GM19023 (cell line): Measurements from ENCODE around the gene RMI2.

Experiments
- ATAC-seq: cut with Tn5 transposase; IDR thresholded peaks from one replicate; pipeline ENCODE4 v1.9.1; 2021; ENCODE audit warnings: mild to moderate bottlenecking, moderate library complexity; ENCODE audit not compliant: unreplicated experiment

RMI2 gene

GRCh38 chr16:11379420-11379819, 34.2 kb downstream of the RMI2 start:
- peak; percentile 84 for ATAC-seq

- no peak for ATAC-seq
Measured at GRCh38 chr16:11380836-11381235, 35.6 kb downstream of the RMI2 start.

- ATAC-seq, result no peak
Measured at GRCh38 chr16:11383481-11384183, 38.4 kb downstream of the RMI2 start.

DNA sequence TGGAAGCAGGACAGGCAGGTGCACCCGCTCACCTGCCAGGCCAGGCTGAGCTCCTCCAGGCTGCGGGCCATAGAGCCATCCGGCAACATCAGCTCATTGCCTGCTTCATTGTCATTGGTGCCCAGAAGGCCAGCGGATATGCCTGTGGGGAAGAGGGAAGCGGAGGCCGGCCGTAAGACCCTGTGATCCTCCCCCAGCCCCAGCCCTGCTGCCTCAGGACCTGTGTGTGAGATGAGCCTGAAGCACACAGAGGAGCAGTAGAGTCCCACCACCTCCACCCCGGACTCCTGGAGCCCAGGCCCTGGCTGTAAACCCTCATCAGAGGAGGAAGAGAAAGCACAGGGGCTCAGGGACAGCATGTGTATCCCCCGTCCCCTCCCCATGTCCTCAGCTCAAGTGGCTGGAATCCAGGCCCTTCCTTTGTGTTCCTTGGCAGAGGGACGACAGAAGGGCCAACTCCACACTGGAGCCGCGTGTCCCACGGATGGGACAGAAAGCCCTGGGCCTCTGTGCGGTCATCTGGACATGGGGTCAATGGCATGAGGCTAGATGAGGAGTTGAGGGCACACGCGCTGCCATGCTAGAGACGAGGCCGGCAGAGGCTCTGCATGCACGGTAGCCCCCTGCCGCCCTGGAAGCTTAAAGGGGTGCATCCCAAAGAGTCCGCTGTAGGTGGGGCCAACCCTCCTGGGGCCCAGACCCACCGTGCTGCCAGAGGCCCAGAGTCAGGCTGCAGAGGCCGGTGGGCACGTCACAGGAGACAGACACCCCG, 39.1 kb downstream of the RMI2 start:
- ATAC-seq, result no peak

- no peak for ATAC-seq
Measured at GRCh38 chr16:11384956-11385586, 39.8 kb downstream of the RMI2 start.

- ATAC-seq, result no peak
Measured at GRCh38 chr16:11386054-11386680, 40.9 kb downstream of the RMI2 start.

DNA sequence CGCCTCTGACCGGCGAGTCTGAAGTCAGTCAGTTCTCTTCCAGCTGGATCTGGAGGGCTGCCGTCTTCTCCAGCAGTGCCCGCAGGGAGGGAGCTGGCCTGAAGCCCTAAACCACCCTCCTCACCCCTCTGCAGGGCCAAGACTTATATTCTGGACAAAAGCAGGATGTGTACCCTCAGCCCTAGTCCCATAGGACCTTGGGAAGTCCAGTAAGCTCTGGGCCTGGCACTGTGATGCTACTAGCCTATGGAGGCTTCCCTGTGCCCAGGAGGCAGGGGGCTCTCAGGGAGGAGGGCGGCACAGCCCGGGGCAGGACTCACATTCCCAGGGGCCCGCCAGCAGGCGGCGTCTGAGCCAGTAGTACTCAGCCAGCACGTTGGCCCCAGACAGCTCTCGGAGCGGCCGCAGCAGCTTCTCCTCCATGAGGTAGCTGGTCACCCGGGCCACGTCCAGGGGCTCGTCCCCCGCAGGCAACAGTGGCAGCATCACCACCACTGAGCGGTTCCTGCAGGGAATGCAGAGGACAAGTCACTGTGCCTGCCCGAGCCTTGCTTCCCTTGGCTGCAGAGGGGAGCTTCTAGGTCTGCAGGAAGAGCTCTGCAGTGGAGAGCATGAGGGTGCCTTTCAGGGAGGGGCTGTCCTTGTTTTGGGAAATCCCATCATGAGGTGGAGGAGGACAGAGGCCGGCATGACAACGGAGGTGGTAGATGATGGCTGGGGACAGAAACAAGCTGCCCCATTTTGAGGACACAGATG, 41.7 kb downstream of the RMI2 start:
- no peak for ATAC-seq

DNA sequence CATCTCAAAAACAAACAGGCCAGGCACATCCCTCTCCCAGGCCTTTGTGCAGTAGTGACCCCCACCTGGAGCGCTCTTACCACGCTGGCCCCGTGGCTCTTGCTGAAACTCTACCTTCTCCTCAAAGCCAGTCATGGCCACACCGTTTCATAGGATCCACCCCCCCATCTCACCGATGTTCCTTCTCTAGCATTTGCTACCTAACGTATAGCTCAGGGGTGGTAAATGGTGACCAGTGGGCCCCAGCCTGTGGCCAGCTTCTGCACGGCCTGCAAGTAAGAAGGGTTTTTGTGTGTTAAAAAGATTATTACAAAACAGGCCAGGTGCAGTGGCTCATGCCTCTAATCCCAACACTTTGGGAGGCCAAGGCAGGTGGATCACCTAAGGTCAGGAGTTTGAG, 43.8 kb downstream of the RMI2 start:
- no peak for ATAC-seq

GRCh38 chr16:11389631-11390565, 44.6 kb downstream of the RMI2 start:
- ATAC-seq, result no peak

- no peak for ATAC-seq
Measured at GRCh38 chr16:11390573-11391495, 45.6 kb downstream of the RMI2 start.

DNA sequence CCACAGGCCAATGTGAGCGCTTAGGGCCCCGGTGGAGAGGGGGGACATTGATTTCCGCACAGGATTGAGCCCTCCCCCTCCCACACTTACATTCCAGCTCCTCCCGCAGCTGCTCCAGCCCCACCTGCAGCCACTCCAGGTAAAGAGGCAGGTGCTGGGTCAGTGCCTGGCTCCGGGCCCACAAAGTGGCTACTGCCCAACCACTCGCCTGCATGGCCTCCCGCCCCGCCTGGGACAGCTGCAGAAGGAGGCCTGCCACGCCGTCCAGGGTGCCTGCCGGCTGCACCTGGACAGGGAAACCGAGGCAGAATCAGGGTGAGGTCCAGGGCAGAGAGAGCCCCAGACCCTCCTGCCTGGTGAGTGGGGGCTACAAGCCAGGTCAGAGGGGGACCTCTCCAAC, 46.3 kb downstream of the RMI2 start:
- no peak for ATAC-seq

- ATAC-seq, result no peak
Measured at GRCh38 chr16:11392041-11392581, 46.9 kb downstream of the RMI2 start.

DNA sequence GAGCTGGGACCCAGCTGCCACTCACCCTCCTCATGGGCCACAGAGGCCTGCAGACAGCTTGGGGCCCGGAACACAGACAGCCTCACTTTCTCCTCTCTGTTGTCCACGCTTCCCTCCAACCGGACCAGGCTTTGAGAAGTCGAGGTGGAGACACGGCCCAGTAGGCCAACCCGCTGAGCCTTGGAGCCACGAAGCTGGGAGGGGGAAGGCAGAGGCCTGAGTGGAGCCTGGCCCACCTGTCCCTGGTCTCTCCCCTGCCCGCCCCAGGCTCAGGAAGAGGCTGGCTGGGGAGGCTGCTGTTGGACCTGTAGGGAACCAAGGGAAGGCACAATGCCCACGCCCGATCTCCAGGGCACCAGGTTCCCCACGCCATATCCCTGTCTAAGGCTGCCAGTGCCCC, 48.1 kb downstream of the RMI2 start:
- no peak for ATAC-seq

- no peak for ATAC-seq
Measured at GRCh38 chr16:11393861-11394592, 48.8 kb downstream of the RMI2 start.

GRCh38 chr16:11394593-11394960, 49.3 kb downstream of the RMI2 start:
- ATAC-seq, result no peak

DNA sequence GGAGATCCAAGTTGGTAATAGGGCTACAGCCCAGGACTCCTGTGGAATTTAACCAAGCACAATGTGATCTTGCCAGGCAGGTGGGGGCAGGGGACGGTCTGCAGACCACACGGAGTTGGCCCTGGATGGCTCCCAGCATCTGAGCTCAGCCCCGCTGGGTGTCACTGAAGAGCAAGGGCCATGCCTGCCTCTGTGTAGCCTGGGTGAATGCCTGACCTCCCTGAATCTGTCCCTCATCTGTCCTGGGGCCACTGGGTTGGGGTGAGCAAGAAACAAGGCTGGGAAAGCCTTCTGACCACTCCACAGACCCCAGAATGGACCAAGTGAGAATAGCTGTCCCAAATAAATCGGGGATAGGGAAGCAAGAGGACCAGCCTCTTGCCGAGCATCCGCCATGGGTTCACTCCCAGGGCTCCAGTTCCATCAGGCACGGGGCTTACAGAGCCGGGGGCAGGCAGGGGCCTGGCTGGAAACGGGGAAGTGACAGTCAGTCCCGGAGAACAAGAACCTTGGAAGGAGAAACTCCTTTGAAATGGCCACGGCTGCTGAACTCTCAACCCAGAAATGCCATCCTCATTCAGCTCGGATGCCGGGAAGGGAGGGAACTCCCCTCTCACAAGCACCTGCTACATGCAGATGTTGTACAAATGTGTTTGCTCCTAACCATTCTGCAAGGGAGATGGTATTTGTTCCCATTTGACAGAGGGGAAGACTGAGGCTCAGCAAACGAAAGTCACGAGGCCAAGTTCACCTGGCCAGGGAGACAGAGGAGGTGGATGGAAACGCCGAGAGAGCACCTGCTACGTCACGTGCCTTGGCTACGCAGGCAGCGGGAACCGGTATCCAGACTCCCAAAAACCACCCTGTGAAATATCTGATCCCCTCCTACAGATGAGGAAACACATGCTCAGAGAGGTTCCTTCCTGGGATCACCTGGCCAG, 50.0 kb downstream of the RMI2 start:
- no peak for ATAC-seq

DNA sequence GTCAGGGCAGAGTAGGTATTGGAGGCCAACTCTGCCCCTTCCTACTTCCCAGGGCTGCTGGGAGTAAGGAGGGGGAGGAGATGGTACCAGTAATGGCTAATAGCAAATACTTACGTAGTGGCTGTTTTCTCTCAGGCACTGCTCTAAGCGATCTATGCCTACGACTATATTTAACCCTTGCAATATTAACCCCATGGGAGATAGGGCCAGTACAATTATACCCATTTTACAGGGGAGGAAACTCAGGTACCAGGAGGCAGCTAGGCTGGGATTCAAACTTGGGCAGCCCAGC, 50.6 kb downstream of the RMI2 start:
- ATAC-seq, result no peak
